HCT116 (cell line): ENCODE results near the gene CRCP. TPM values are rescaled to one million over a fixed set of nuclear protein-coding genes. Genes with fewer than 3 reads are reported as not detected.

Source experiments
- ATAC-seq: fragments of 200-7000 bp; cut with Tn5 transposase; 2 replicates; pipeline ENCODE4 v1.9.1; 2020; ENCODE audit warnings: mild to moderate bottlenecking, moderate library complexity
- BruUV-seq: library from RNA; stranded (reverse); fragments of 400-500 nt; replicated peaks from 2 replicates; lab custom pipeline; 2021; lab: Mats Ljungman, UMichigan
- CTCF ChIA-PET: fragments of 300-600 bp; sonication (Branson Sonifier 250); formaldehyde crosslinking; loops from one replicate; lab custom pipeline; 2021; ENCODE audit warnings: antibody characterized with exemption; lab: Charles Lee
- POLR2A ChIA-PET: fragments of 300-600, 350-600 bp; sonication (Branson Sonifier 250); formaldehyde crosslinking; loops from one replicate; lab custom pipeline; 2021; ENCODE audit warnings: antibody characterized with exemption; lab: Charles Lee
- RAD21 ChIA-PET, 2 experiments: fragments of 300-600 bp; sonication (Branson Sonifier 250); formaldehyde crosslinking; loops; one replicate each; lab custom pipeline; 2023; ENCODE audit warnings: low total read pairs in 2 of 2; ENCODE audit not compliant: uncharacterized antibody in 2 of 2, unreplicated experiment in 2 of 2, low non-redundant PET in 1 of 2; lab: Charles Lee
- DNase-seq: peaks from one replicate; pipeline ENCODE4 v3.0.0-alpha.2; 2010; ENCODE audit warnings: low read depth, low spot score
- H2AFZ ChIP-seq: fragments of 200-600 bp; shearing (Covaris generic), sonication (generic); 2 replicates; pipeline ENCODE4 v1.6.1; 2017; ENCODE audit warnings: low read depth, mixed run types, mixed read lengths, antibody characterized with exemption, low read length; ENCODE audit not compliant: poor library complexity, severe bottlenecking
- H3K27ac ChIP-seq: 2 replicates; pipeline ENCODE4 v1.5.1; 2012; ENCODE audit warnings: low read depth, low read length
- H3K27me3 ChIP-seq: fragments of 200-600 bp; sonication (generic); 2 replicates; pipeline ENCODE4 v1.6.1; 2016; ENCODE audit warnings: mixed run types, low read length, mixed read lengths; ENCODE audit not compliant: insufficient read depth
- H3K36me3 ChIP-seq, 2 experiments: fragments of 200-500 bp in 1 of 2; fragments of 200-600 bp in 1 of 2; sonication (Bioruptor generic) in 1 of 2; sonication (generic) in 1 of 2; 2 replicates each; pipeline versions ENCODE4 v1.5.1 to v1.6.1; 2014 to 2016; ENCODE audit warnings: low read length in 2 of 2, inconsistent platforms in 1 of 2, mixed read lengths in 1 of 2, mixed run types in 1 of 2; ENCODE audit not compliant: insufficient read depth in 2 of 2, control insufficient read depth in 1 of 2
- H3K4me1 ChIP-seq, 2 experiments: fragments of 200-600 bp in 1 of 2; sonication (generic) in 1 of 2; 2 replicates each; pipeline versions ENCODE4 v1.5.1 to v1.6.1; 2012 to 2017; ENCODE audit warnings: low read length in 2 of 2, inconsistent platforms in 1 of 2, mild to moderate bottlenecking in 1 of 2, mixed read lengths in 1 of 2, mixed run types in 1 of 2, moderate library complexity in 1 of 2; ENCODE audit not compliant: insufficient read depth in 2 of 2, control insufficient read depth in 1 of 2
- H3K4me2 ChIP-seq: fragments of 200-600 bp; sonication (generic); 2 replicates; pipeline ENCODE4 v1.6.1; 2017; ENCODE audit warnings: mixed run types, low read length, mixed read lengths
- H3K4me3 ChIP-seq, 2 experiments: fragments of 200-600 bp in 1 of 2; sonication (generic) in 1 of 2; replicated peaks in 1 of 2; 2 replicates each; pipeline ENCODE4 v1.5.1; 2011 to 2016; ENCODE audit warnings: low read length in 2 of 2, control low read depth in 1 of 2, low read depth in 1 of 2, mild to moderate bottlenecking in 1 of 2, mixed read lengths in 1 of 2, mixed run types in 1 of 2
- H3K79me2 ChIP-seq: fragments of 200-600 bp; sonication (generic); 2 replicates; pipeline ENCODE4 v1.6.1; 2017; ENCODE audit warnings: mild to moderate bottlenecking, mixed run types, low read length, moderate library complexity, mixed read lengths; ENCODE audit not compliant: insufficient read depth
- H3K9ac ChIP-seq: fragments of 200-600 bp; sonication (generic); 2 replicates; pipeline ENCODE4 v1.6.1; 2016; ENCODE audit warnings: low read length, mixed read lengths
- H3K9me2 ChIP-seq: fragments of 200-600 bp; sonication (generic), shearing (Covaris generic); 2 replicates; pipeline ENCODE4 v1.6.1; 2017; ENCODE audit warnings: mixed run types, mild to moderate bottlenecking, moderate library complexity; ENCODE audit not compliant: insufficient read depth
- H3K9me3 ChIP-seq, 2 experiments: fragments of 200-500 bp in 1 of 2; fragments of 200-600 bp in 1 of 2; sonication (Bioruptor generic) in 1 of 2; sonication (generic) in 1 of 2; 2 replicates each; pipeline ENCODE4 v1.6.1; 2014 to 2017; ENCODE audit warnings: low read length in 2 of 2, mixed read lengths in 2 of 2, inconsistent platforms in 1 of 2, low read depth in 1 of 2, mild to moderate bottlenecking in 1 of 2, mixed run types in 1 of 2, moderate library complexity in 1 of 2; ENCODE audit not compliant: control insufficient read depth in 1 of 2, insufficient read depth in 1 of 2
- H4K20me1 ChIP-seq: fragments of 200-600 bp; sonication (generic), shearing (Covaris generic); 2 replicates; pipeline ENCODE4 v1.6.1; 2017; ENCODE audit warnings: mixed run types, mild to moderate bottlenecking, moderate library complexity; ENCODE audit not compliant: insufficient read depth
- CBX3 ChIP-seq: IDR thresholded peaks from 2 replicates; pipeline ENCODE4 v1.6.1; 2012; ENCODE audit warnings: low read depth
- CEBPB ChIP-seq: IDR thresholded peaks from 2 replicates; pipeline ENCODE4 v1.6.1; 2012; ENCODE audit warnings: low read depth
- ELF1 ChIP-seq: IDR thresholded peaks from 2 replicates; pipeline ENCODE4 v1.6.1; 2012; ENCODE audit warnings: low read depth, borderline replicate concordance
- EZH2 ChIP-seq: fragments of 200-600 bp; sonication (generic); IDR thresholded peaks from 2 replicates; pipeline ENCODE4 v1.6.1; 2017; ENCODE audit warnings: antibody characterized with exemption, mixed run types
- FOSL1 ChIP-seq: IDR thresholded peaks from 2 replicates; pipeline ENCODE4 v1.6.1; 2012; ENCODE audit warnings: low read depth
- JUND ChIP-seq: IDR thresholded peaks from 2 replicates; pipeline ENCODE4 v1.6.1; 2012
- POLR2A ChIP-seq: IDR thresholded peaks from 2 replicates; pipeline ENCODE4 v1.7.0; 2011; ENCODE audit warnings: borderline replicate concordance; ENCODE audit not compliant: insufficient read depth, insufficient read length; ENCODE audit errors: extremely low read depth
- POLR2AphosphoS5 ChIP-seq: IDR thresholded peaks from 2 replicates; pipeline ENCODE4 v1.6.1; 2011; ENCODE audit warnings: mild to moderate bottlenecking, low read depth, low read length, moderate library complexity
- RAD21 ChIP-seq: IDR thresholded peaks from 2 replicates; pipeline ENCODE4 v1.6.1; 2012; ENCODE audit warnings: low read depth, mild to moderate bottlenecking
- SIN3A ChIP-seq: IDR thresholded peaks from 2 replicates; pipeline ENCODE4 v1.6.1; 2012; ENCODE audit warnings: low read depth
- SP1 ChIP-seq: IDR thresholded peaks from 2 replicates; pipeline ENCODE4 v1.6.1; 2012; ENCODE audit warnings: low read depth
- TCF7L2 ChIP-seq: IDR thresholded peaks from 2 replicates; pipeline ENCODE4 v1.7.0; 2011; ENCODE audit warnings: borderline replicate concordance, inconsistent platforms; ENCODE audit not compliant: insufficient read depth, insufficient read length; ENCODE audit errors: extremely low read depth
- YY1 ChIP-seq: IDR thresholded peaks from 2 replicates; pipeline ENCODE4 v1.6.1; 2011; ENCODE audit warnings: low read length, low read depth, moderate library complexity, mild to moderate bottlenecking; ENCODE audit not compliant: insufficient replicate concordance; ENCODE audit errors: extremely low read depth
- ZNF274 ChIP-seq: fragments of 200-500 bp; sonication (Bioruptor generic); IDR thresholded peaks from 2 replicates; pipeline ENCODE4 v1.6.1; 2014; ENCODE audit warnings: mild to moderate bottlenecking, low read depth, low read length, inconsistent platforms
- intact Hi-C: fragments of 100-400 bp; cut with micrococcal nuclease; formaldehyde crosslinking; loops from 2 replicates; pipeline ENCODE4 v1.10.0; 2022
- total RNA-seq: library from RNA; stranded (reverse); gene quantifications from one replicate; pipeline ENCODE4 v1.2.1, GENCODE V29; 2021; ENCODE audit not compliant: unreplicated experiment
- TF ChIP-seq, protein P1 (sequence below), 3 experiments: fragments of 200-600 bp in 1 of 3; sonication (generic) in 1 of 3; IDR thresholded peaks in 2 of 3; conservative IDR thresholded peaks in 1 of 3; 2 replicates each; pipeline ENCODE4 v1.5.1; 2012 to 2017; ENCODE audit warnings: low read depth in 2 of 3, low read length in 2 of 3, antibody characterized with exemption in 1 of 3, borderline replicate concordance in 1 of 3, control low read depth in 1 of 3, mild to moderate bottlenecking in 1 of 3, mixed read lengths in 1 of 3, mixed run types in 1 of 3, moderate library complexity in 1 of 3; ENCODE audit not compliant: insufficient read depth in 1 of 3
- TF ChIP-seq, protein P2 (sequence below): IDR thresholded peaks from 2 replicates; pipeline ENCODE4 v1.6.1; 2012
- TF ChIP-seq, protein P3 (sequence below): IDR thresholded peaks from 2 replicates; pipeline ENCODE4 v1.6.1; 2012; ENCODE audit warnings: low read depth
- TF ChIP-seq, protein P4 (sequence below): IDR thresholded peaks from 2 replicates; pipeline ENCODE4 v1.6.1; 2012

Gene CRCP
- total RNA-seq, 1 experiment from 2014 or later: 28.4 TPM

DNA sequence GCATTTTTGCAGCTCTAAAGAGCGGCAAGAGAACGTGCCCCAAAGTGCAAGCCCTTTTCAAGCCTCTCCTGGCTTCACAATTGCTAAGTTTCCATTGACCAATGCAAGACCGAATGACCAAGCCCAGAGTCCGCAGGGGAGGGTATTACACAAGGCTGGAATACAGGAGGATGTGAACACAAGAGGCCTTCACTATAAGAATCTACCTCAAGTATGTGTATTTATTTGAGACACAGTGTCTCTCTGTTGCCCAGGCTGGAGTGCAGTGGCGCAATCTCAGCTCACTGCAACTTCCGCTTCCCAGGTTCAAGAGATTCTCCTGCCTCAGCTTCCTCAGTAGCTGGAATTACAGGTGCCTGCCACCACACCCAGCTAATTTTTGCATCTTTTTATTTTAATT is 68.3 kb downstream of the CRCP start:
- RAD21 ChIA-PET: no interaction called here
- Histone ChIP-seq H3K4me2 (no peak overlapping the region), H4K20me1 (no peaks in the 10 kb centered on the region), H2AFZ (no peak overlapping the region), H3K36me3 (no peaks in the 10 kb centered on the region), H3K79me2 (no peaks in the 10 kb centered on the region), H3K4me1 (no peaks in the 10 kb centered on the region), H3K9ac (no peak overlapping the region), H3K4me3 (no peak overlapping the region), H3K9me3 (no peaks in the 10 kb centered on the region; a peak in 1 of 4 replicates), H3K9me2 (no peaks in the 10 kb centered on the region), H3K27me3 (no peaks in the 10 kb centered on the region), H3K27ac (no peak overlapping the region)
- no TSS peak for BruUV-seq
- DNase-seq (no peak), ATAC-seq (no peak)
- intact Hi-C loops: no loop called here
- CTCF ChIA-PET: no interaction called here
- no peak for TF ChIP-seq TCF7L2
- TF ChIP-seq CEBPB: no peak
- TF ChIP-seq JUND: no peak
- TF ChIP-seq RAD21: no peak
- no peak for TF ChIP-seq FOSL1
- TF ChIP-seq YY1: no peak
- TF ChIP-seq, protein P1, sequence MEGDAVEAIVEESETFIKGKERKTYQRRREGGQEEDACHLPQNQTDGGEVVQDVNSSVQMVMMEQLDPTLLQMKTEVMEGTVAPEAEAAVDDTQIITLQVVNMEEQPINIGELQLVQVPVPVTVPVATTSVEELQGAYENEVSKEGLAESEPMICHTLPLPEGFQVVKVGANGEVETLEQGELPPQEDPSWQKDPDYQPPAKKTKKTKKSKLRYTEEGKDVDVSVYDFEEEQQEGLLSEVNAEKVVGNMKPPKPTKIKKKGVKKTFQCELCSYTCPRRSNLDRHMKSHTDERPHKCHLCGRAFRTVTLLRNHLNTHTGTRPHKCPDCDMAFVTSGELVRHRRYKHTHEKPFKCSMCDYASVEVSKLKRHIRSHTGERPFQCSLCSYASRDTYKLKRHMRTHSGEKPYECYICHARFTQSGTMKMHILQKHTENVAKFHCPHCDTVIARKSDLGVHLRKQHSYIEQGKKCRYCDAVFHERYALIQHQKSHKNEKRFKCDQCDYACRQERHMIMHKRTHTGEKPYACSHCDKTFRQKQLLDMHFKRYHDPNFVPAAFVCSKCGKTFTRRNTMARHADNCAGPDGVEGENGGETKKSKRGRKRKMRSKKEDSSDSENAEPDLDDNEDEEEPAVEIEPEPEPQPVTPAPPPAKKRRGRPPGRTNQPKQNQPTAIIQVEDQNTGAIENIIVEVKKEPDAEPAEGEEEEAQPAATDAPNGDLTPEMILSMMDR (IDR thresholded peaks at IDR 0.05 in 2 of 3, conservative IDR thresholded peaks at IDR 0.05 in 1 of 3; ENCODE audit: borderline replicate concordance in 1 of 3, insufficient read depth in 1 of 3, low read depth in 2 of 3, low read length in 2 of 3): no peak
- no peak for TF ChIP-seq SP1
- no peak for TF ChIP-seq SIN3A
- TF ChIP-seq, protein P2, sequence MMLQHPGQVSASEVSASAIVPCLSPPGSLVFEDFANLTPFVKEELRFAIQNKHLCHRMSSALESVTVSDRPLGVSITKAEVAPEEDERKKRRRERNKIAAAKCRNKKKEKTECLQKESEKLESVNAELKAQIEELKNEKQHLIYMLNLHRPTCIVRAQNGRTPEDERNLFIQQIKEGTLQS: no peak
- no peak for TF ChIP-seq CBX3
- TF ChIP-seq POLR2AphosphoS5: no peak
- no peak for TF ChIP-seq ELF1
- TF ChIP-seq, protein P3, sequence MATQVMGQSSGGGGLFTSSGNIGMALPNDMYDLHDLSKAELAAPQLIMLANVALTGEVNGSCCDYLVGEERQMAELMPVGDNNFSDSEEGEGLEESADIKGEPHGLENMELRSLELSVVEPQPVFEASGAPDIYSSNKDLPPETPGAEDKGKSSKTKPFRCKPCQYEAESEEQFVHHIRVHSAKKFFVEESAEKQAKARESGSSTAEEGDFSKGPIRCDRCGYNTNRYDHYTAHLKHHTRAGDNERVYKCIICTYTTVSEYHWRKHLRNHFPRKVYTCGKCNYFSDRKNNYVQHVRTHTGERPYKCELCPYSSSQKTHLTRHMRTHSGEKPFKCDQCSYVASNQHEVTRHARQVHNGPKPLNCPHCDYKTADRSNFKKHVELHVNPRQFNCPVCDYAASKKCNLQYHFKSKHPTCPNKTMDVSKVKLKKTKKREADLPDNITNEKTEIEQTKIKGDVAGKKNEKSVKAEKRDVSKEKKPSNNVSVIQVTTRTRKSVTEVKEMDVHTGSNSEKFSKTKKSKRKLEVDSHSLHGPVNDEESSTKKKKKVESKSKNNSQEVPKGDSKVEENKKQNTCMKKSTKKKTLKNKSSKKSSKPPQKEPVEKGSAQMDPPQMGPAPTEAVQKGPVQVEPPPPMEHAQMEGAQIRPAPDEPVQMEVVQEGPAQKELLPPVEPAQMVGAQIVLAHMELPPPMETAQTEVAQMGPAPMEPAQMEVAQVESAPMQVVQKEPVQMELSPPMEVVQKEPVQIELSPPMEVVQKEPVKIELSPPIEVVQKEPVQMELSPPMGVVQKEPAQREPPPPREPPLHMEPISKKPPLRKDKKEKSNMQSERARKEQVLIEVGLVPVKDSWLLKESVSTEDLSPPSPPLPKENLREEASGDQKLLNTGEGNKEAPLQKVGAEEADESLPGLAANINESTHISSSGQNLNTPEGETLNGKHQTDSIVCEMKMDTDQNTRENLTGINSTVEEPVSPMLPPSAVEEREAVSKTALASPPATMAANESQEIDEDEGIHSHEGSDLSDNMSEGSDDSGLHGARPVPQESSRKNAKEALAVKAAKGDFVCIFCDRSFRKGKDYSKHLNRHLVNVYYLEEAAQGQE: no peak
- TF ChIP-seq, protein P4, sequence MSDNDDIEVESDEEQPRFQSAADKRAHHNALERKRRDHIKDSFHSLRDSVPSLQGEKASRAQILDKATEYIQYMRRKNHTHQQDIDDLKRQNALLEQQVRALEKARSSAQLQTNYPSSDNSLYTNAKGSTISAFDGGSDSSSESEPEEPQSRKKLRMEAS: no peak
- TF ChIP-seq POLR2A: no peak
- no peak for TF ChIP-seq ZNF274
- no peak for TF ChIP-seq EZH2
- POLR2A ChIA-PET: no interaction called here
